NCI-H226 (cell line): ENCODE measurements around the gene SPANXA2.
"Not testable (repeated sequence)": the region's sequence is repeated elsewhere in the genome, so short reads cannot be mapped to it uniquely, and the experiment has no call there.

Source experiments
- DNase-seq: peaks from one replicate; pipeline ENCODE4 v3.0.0-alpha.2; 2015

SPANXA2 gene

GRCh38 chrX:141589408-141589807 lies at the start of gene SPANXA2:
Gene SPANXA2, plus strand, starts transcription at chrX:141589708. Its CDS starts 60 bp downstream, at chrX:141589768.
- DNase-seq, result not testable (repeated sequence)

- not testable (repeated sequence) for DNase-seq
These were observed 47.0 kb upstream of the SPANXA2 start for GRCh38 chrX:141542551-141542950.

GRCh38 chrX:141584638-141585037 lies 4.9 kb upstream of the SPANXA2 start, which contains the start of gene SPANXA1:
Gene SPANXA1, minus strand, starts transcription at chrX:141584738. Its CDS starts 60 bp downstream, at chrX:141584678.
- not testable (repeated sequence) for DNase-seq

GRCh38 chrX:141609111-141609510 lies 19.6 kb downstream of the SPANXA2 start:
- no peak for DNase-seq

- no peak for DNase-seq
These were observed 29.8 kb downstream of the SPANXA2 start for GRCh38 chrX:141619336-141619735.

- DNase-seq, result peak; percentile 5
These were observed 42.6 kb downstream of the SPANXA2 start for GRCh38 chrX:141632124-141632523.

GRCh38 chrX:141638550-141638949 lies 49.0 kb downstream of the SPANXA2 start:
- DNase-seq, result no peak
